A204.1 (cell line): ENCODE results near the gene FAM177B.
A peak's percentile ranks its signal among the peaks of the same experiment; 100 is the strongest.

Experiments used
- FAIRE-seq: peaks from 2 replicates; lab custom pipeline; 2012; peaks lifted over from hg19 to GRCh38; lab: Jason Lieb, UNC

Gene FAM177B

DNA sequence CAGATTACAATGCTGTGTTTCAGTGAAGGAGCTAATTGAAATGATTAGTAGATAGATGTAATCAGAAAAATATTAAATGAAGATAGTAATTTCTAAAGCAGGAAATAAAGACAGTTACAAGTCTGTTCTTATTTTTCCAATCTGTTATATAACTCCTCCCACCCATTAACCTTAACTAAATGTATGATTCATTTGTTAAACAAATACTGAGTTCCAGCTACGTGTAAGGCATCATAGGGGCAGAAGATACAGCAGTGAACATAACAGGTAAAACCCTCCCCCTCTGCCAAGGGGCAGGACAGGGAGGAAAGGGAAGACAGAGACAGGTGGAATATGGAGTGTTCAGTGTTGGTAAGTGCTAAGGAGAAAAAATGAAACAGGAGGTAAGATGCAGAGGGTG lies at the start of gene FAM177B:
TSS of gene FAM177B (plus strand) at position 231 of the 400 bp plus-strand sequence. CDS start 9,344 bp downstream, outside the sequence.
- FAIRE-seq = no peak

DNA sequence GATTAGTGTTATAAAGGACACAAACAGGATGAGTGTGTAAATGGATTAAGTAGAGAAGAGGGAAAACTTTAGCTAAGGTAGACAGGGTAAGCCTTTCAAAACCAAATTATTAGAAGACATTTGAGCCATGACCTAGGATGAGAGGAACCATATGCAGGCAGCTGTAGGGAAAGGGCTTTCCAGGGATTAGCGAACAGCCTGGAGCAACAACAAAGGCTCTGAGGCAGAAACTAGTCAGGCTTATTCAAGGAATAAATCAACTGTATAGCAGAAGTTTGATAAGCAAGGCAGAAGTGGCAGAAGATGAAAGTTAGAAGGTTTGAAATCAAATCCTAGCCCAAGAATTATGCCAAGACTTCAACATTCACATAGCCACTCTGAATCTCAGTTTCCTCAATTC lies 46.0 kb upstream of the FAM177B start:
- no peak for FAIRE-seq

DNA sequence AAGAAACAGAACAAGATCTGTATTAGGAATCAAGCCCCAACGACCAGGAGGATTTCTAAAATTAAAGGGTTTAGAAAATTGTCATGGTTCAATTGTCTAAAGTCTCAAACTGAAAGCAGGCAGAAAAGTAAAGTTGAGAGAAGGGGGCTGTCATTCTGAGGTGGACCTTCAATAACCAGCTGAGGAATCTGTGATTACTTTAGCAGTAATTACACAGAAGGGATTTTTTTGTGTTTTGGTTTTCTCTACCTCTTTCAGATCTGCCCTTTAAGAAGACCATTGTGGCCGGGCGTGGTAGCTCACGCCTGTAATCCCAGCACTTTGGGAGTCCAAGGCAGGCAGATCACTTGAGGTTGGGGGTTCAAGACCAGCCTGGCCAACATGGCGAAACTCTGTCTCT lies 42.1 kb upstream of the FAM177B start:
- no peak for FAIRE-seq

- FAIRE-seq = no peak
Observed at GRCh38 chr1:222696741-222697140, 40.3 kb upstream of the FAM177B start.

DNA sequence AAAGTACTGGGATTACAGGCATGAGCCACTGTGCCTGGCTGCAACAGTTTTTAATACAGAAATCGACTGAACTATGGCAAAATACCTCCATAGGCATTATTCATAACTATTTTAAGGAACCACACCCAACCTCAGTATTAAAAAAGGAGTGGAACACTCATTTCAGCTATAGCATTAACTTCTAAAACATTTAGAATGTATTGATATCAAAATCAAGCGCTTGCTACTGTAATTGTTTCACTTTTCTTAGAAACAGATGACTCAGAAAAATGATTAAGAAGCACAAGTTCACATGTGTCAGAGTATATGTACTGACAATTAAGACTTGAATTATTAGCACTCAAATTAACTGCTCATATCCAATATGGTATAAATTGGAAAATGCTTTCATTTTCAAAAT lies 39.8 kb upstream of the FAM177B start:
- no peak for FAIRE-seq

DNA sequence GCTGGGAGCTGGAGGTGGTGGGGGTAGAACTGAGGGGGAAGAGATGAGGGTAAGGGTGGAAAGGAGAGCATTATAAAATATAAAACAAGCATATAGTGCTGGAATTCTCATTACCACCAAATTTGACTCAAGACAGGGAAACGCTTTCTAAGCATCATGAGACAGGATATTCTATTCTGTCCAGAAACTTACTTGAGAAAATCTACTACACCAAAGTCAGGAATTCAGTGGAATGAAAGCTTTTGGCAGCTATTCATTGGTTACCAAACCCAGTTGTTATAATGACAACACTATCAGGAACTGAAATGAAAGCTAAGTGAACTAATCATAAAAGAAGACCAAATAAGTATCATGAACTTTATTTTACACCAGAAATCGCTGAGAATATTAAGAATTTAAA lies 39.2 kb upstream of the FAM177B start:
- FAIRE-seq = no peak

- FAIRE-seq = no peak
Observed at GRCh38 chr1:222702210-222702609, 34.8 kb upstream of the FAM177B start.

GRCh38 chr1:222704260-222704659 lies 32.7 kb upstream of the FAM177B start:
- no peak for FAIRE-seq

DNA sequence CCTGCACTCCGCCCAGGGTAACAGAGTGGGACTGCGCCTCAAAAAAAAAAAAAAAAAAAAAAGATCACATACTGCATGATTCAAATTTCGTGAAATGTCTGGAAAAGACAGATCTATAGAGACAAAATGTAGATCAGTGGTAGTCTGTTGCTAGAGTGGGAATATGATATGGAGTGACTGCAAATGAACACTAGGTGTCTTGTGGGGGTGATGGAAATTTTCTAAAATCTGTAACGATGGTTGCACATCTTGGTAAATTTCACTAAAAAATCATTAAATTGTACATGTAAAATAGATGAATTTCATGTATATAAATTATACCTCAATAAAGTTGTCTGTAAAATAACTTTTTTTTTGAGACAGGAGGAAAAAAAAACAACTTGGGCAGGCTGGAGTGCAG lies 30.2 kb upstream of the FAM177B start:
- no peak for FAIRE-seq

GRCh38 chr1:222709700-222710153 lies 27.3 kb upstream of the FAM177B start:
- FAIRE-seq = no peak

- peak; percentile 86 for FAIRE-seq
Observed at GRCh38 chr1:222711319-222712252, 25.4 kb upstream of the FAM177B start.

- FAIRE-seq = no peak
Observed at GRCh38 chr1:222712253-222713090, 24.5 kb upstream of the FAM177B start, which contains the start of the genes AIDA and BROX. Gene AIDA, minus strand, starts transcription at chr1:222712491. Its CDS starts 174 bp downstream, at chr1:222712317. Gene BROX, plus strand, starts transcription at chr1:222712564. Its CDS starts 3,136 bp downstream, at chr1:222715700.

GRCh38 chr1:222713091-222713961 lies 23.7 kb upstream of the FAM177B start:
- peak; percentile 84 for FAIRE-seq

- FAIRE-seq = no peak
Observed at GRCh38 chr1:222716393-222716792, 20.6 kb upstream of the FAM177B start.

DNA sequence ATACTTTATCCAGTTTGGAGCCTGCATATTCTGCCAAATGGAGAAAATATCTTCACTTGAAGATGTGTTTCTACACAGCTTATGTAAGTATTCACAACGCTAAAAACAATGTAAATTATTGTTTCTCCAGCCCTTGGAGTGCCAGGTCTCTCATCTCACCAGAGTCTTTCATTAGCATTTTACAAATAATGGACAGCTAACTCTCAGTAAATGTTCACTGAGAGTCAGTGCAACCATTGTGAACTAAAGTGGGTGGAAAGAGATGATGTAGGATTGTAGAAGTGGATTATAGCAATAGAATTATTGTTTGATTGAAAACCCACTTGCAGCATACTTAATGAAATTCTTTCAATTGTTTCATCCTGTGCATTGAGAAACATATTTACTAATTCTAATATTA lies 8.3 kb upstream of the FAM177B start:
- FAIRE-seq = no peak

- FAIRE-seq = no peak
Observed at GRCh38 chr1:222730866-222731265, 6.1 kb upstream of the FAM177B start.

- FAIRE-seq = no peak
Observed at GRCh38 chr1:222732216-222733159, 4.5 kb upstream of the FAM177B start.

- no peak for FAIRE-seq
Observed at GRCh38 chr1:222734740-222735139, 2.3 kb upstream of the FAM177B start.

GRCh38 chr1:222736470-222736869 lies 532 bp upstream of the FAM177B start:
- no peak for FAIRE-seq

GRCh38 chr1:222739465-222739864 lies 2.5 kb downstream of the FAM177B start:
- FAIRE-seq = no peak

GRCh38 chr1:222739929-222740328 lies 2.9 kb downstream of the FAM177B start:
- no peak for FAIRE-seq
